Measurements from ENCODE around the gene CBX4.
A peak's percentile ranks its signal among the peaks of the same experiment; 100 is the strongest.
"Not testable (repeated sequence)": the region's sequence is repeated elsewhere in the genome, so short reads cannot be mapped to it uniquely, and the experiment has no call there.

CBX4 gene

GRCh38 chr17:79859676-79860615 lies 20.7 kb upstream of the CBX4 start:
- DNase-seq (ENCODE audit: low spot score): no peak

GRCh38 chr17:79857095-79857494 lies 17.9 kb upstream of the CBX4 start:
- no peak for DNase-seq (ENCODE audit: low spot score)

- no peak for DNase-seq (ENCODE audit: low spot score)
These were observed 16.3 kb upstream of the CBX4 start for GRCh38 chr17:79855331-79856124.

DNA sequence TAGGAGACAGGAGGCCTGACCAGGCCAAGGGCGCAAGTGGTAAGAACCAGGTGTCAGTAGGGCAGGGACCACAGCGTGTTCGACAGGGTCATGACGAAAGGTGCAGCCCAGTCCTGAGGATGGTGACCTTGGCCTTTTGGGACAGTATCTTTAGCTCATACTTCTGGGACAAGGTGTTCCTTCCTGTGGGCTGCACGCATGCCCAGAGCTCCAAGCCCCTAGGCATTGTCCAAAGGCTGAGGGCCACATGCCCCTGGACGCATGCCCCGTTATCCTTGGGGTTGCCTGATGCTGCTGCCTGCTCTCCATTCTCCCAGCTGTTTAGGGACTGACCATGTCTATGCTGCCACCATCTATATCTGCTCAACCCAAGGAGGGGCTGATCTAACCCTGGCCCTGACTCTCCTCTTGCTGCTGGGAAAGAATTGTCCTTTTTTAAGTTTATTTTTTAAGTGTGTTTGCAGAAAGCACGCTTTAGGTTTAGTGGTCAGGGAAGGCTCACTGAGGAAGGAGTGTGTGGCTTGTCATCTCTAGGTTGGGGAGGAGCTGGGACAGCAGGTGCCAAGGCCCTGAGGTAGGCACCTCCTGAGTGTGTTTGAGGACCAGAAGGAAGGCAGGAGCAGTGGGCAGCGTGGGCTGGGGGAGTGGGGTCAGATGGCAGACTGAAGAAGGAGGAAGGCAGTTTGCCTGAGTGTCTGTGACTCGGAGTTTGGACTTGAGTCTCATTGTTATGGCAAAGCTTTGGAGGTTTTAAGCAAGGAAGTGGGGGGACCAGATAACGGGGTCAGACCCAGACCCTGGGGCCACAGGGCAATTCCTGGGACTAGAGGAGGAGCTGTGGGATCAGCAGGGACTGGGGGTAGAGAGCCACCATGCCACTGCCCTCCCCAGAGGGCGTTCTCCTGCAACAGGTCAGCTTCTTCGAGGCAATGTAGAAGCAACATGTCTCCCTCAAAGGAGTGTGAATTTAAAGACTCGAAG lies 15.1 kb upstream of the CBX4 start:
- DNase-seq (ENCODE audit: low spot score): no peak

DNA sequence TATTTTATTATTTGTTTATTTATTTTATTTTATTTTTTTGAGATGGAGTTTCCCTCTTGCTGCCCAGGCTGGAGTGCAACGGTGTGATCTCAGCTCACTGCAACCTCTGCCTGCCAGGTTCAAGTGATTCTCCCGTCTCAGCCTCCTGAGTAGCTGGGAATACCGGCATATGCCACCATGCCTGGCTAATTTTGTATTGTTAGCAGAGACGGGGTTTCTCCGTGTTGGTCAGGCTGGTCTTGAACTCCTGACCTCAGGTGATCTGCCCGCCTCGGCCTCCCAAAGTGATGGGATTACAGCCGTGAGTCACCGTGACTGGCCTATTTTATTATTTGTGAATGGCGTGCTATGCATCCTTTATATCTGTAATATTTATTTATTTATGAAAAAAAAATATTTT lies 13.9 kb upstream of the CBX4 start:
- DNase-seq (ENCODE audit: low spot score): not testable (repeated sequence)

GRCh38 chr17:79852748-79853147 lies 13.5 kb upstream of the CBX4 start:
- no peak for DNase-seq (ENCODE audit: low spot score)

DNA sequence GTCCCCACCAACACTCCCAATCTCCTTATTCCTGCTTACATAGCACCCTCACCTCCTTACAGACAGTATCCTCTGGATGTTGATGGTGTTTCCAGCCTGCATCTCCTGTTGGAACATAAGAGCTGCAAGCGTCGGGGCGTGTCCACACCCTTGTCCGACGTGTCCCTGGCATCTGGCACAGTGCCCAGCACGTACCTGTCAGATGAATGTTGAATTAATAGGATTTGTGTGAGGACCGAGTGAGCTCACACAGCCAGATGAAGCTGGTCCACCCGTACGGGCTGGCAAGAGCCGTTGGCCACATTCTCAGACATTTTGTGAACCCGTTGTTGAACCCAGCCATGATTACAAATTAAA lies 12.2 kb upstream of the CBX4 start:
- DNase-seq (ENCODE audit: low spot score): no peak

DNA sequence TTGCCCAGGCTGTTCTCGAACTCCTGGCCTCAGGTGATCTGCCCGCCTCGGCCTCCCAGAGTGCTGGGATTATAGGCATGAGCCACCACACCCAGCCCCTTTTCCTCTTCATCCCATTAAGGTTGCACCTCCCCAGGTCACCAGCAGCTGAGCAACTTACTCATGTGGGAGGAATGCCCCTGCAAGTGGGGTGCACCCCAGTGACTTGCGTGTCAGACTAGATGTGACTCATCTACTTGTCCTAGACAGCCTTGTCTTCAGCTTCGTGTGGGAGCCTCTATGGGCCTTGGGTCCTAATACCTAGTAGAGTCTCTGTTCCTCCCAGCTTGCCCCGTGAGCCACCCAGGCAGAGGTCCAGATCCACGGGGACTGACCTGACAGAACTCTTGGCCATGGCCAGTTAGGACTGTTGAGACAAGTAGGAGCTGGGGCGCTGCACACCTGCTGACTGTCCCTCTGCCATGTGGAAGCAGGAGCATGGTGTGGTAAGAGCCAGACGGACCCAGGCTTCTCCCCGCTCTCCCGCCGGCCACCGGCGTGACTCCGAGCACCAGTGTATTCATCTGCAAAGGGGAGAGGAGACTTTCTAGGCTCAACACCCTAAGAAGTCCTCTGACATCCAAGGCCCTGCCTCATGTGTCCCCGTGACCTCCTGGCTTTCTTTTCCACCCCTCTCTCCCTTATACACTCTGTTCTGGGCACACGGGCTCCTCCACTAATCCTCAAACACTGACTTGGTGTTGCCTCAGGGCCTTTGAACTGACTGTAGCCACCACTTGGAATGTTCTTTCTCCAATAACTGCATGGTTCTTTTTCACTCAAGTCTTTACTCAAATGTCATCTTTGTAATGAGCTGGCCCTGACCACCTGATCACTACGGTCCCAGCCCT lies 11.6 kb upstream of the CBX4 start:
- no peak for DNase-seq (ENCODE audit: low spot score)

DNA sequence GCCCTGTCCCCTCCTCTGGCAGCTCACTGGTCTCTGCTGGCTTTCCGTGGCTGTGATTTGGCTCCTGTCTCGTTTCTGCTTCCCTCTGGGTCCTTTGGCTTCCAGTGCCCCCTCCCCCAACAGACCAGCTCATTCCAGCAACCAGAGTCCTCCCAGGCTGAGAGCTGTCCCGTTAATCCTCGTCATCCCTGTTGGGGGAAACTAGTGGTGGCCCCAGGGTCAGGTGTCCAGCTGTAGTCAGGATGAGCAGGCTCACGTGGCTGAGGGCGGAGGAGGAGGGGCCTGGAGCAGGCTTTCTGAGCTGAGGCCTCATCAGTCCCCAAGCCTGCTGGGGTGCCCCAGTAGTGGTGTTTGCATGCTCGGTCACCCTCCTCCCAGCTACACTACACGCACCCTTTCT lies 10.7 kb upstream of the CBX4 start:
- no peak for DNase-seq (ENCODE audit: low spot score)

DNA sequence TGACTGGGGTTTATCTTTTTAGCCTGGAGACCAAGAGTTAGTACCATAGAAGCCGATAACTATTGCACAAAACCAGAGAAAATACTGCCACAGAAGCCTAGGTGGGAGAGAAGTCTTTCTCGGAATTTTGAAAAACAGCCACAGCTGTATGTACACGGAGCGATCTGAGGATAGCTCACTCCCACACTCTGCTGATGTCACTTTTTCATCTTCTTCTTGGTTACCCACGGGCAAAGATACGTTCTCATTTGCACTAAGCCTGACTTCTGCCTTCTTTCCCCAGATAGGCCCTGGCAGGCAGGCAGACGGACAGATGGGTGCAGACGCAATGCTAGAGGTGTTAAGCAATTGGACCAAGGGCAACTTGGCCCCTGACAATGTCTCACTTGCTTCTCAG lies 9.1 kb upstream of the CBX4 start:
- DNase-seq (ENCODE audit: low spot score): no peak

DNA sequence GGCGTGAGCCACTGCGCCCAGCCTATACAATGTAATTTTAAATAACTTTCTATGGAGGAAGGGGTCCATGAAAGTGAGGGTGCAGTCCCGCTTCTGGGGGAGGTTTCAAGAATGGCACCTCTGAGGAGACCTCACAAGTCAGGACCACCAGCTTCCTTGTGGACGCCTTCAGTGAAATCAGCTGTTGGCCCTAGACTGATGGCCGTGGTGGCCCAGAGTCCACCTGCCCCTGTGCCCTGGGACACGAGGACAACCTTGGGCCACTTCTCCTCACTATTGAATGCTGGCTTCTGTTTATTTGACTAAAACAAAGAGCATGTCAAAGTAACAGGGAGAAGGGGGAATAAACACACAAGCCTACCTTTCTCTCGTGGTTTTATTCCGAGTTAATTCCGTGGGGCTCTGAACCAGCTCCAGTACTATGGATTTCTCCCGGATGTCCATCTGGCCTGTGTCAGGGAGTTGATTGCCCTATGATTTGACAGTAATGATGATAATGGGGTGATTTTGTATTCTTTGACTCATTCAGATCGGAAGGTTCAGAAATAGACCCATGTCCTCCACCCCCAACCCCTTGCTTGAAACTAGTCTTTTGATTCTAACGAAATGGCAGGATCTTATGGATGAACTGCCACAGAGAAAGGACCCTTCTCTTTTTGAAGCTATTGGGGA lies 8.6 kb upstream of the CBX4 start:
- DNase-seq (ENCODE audit: low spot score): no peak

- no peak for DNase-seq (ENCODE audit: low spot score)
These were observed 6.3 kb upstream of the CBX4 start for GRCh38 chr17:79845601-79845949.

DNA sequence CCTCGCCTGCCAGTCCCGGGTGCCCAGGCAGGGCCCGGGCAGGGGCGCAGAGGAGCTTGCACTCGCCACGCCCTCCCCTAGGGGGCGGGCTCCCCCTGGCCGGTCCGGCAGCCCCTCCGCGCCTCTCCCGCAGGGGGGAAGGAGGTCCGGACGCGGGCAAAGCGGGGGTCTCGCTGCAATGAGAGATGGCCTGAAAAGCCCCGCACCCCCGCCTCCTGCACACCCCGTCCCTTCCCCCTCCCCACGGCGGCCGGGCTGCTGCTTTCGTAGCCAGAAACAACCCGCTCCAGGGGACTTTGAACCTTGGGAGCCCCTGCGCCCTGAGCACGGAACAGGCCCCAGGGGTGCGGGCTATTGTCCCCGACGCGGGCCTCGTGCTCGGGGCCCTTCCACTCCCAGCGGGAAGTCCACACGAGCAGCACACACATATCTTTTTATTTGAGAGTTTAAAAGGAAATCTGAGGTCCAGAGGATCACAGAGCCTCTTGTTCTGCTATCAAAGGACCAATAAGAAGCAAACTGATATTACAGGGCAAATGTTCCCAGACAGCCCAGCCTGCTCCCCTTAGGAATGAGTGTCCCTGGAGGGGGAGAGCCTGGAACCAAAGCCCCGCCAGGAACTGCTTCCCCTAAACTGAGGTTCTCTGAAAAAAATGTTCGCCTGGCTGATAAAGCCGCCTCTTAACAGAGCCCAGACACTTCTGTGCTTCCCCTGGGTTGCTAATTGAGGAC lies 5.8 kb upstream of the CBX4 start:
- DNase-seq (ENCODE audit: low spot score): no peak

DNA sequence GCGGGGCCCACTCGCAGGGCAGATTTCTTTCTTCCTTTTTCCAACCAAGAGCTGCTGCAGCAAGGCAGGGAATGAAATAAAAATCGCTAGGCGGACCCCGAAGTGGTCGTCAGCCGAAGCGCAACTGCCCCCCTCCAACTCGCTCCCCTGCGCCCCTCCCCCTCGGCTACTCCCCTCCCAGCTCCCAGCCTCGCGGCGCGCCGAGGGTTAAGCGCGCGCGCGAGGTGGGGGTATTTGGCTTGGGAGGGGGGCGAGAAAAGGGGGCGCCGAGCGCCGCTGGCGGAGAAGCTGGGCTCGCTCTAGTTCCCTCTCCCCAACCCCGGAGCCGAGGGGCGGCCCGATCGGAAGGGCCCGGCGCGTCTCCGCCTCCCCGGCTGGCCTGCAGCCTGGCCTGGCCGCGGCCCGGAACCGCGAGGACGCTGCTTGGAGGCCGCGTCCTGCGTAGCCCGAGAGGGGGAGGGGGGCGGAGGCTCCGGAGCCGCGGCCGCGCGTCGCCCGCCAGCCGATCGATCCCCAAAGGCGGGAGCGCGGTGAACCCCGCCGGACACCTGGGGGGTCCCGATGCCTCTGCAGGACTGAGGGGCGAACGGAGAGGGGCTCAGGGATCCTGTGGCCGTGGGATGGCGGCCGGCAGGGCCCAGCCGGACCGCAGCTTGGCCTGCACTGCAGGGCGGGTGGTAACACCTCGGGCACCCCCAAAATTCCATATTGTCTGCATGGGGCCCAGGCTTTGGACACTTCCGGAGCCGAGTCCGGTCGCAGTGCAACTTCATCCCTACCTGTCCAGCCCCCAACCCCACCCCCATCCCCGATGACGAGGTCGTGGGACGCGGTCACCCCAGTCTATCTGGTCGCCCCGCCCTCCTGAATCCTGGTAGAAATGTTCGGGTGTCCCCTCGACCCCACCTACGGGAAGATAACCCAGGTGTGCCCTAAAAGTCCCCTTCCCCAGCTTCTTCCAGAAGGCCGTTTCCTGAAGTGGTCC lies 4.9 kb upstream of the CBX4 start:
- peak; percentile 83 for DNase-seq (ENCODE audit: low spot score)

- no peak for DNase-seq (ENCODE audit: low spot score)
These were observed 4.2 kb upstream of the CBX4 start for GRCh38 chr17:79843474-79843815.

GRCh38 chr17:79842656-79843473 lies 3.6 kb upstream of the CBX4 start:
- no peak for DNase-seq (ENCODE audit: low spot score)

DNA sequence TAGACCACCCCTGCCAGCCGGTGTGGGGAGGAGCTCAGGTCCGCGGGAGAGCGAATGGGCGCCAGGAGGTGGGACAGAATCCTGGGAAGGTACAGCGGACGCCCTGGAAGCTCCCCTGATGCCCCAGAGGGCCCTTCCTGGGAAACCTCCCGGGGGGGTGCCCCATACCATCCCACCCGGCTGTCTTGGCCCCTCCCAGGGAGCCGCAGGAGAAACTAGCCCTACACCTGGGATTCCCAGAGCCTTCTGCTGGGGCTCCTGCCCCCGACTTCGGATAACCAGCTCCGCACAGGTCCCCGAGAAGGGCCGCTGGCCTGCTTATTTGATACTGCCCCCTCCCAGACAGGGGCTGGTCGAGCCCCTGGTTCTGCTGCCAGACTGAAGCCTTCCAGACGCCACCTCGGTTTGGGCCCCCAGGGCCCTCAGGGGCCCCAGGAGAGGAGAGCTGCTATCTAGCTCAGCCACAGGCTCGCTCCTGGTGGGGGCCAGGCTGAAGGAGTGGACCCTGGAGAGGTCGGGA lies 3.0 kb upstream of the CBX4 start:
- DNase-seq (ENCODE audit: low spot score): no peak

Measured in left forelimb (tissue), 1 donor.